ENCODE measurements around the gene PRMT3. TPM values are rescaled to one million over a fixed set of nuclear protein-coding genes. Genes with fewer than 3 reads are reported as not detected.

The PRMT3 gene
- total RNA-seq, 1 donor from 2014 or later = 20.3 TPM

DNA sequence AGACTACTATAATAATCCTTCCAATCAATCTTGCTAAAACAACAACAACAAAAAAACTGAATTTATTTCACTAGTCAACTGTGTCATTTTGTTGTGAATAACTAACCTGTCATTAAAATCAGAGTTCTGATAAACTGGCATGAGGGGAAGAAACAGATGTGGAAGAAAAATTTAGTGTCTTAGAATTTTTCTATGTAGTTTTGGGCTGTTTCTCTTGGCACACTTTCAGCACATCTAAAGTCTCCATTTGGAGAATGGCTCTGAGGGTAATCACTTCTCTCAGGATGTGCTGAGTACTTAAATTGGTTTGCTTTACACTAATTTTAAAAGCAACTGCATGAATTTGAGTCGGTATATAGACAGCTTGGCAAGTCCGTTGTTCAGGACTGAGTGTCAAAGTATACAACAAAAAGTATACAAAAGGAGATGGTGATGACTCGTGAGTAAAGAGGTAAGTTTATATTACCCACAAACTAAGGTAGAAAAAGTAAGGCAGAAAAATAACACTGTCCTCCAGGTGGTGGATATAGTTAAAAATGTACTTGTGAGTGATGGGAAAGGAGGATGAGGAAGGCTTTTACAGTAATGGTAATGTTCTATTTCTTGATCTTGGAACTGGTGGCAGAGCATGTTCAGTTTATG lies 13.8 kb upstream of the PRMT3 start:
- intact Hi-C loops (cut with micrococcal nuclease) = no loop called here

DNA sequence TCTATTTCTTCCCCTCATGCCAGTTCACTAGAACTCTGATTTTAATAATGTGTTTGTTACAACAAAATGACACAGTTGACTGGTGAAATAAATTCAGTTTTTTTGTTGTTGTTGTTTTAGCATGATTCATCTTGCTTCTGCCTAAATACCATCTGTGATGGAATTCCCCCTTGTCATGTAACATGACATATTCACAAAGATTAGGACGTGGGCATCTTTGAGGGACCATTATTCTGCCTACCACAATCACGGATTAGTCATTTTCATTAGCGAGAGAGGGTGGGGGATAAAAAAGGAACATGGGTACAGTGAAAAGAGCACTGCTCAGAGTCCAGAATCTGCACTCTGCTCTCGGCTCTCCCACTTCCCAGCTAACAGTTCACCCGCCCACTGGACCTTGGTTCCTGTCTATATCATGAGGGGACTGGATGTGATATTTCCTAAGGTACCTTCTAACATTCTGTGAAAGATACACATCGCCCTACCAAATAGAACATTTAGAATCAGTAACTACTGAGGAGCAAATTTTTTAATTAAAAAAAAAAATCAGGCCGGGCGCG lies 12.7 kb upstream of the PRMT3 start:
- intact Hi-C loops (cut with micrococcal nuclease) = no loop called here

DNA sequence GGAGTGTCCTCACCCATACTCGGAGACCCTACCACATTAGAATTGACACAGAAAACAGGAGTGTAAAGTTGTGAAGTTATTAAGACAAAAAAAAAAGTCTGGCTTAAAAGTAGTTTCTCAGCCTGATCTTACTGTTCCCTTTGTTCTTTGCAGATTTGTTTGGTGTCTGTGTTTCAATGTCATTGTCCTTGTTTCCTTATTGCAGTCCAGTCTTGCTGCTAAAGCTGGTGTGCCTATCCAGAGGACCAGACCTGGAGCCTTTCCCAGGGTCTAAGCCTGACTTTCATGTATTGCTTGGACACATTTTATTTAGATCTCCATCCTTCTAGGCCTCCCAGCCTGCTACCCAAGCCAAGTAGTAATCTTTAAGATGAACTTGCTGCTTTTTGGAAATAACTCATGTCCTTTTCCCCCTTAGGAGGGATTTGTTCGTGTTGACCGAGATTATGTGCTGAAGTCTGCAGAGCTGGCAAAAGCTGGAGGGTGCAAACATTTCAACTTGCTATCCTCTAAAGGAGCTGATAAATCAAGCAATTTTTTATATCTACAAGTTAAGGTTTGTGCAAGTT lies 11.3 kb upstream of the PRMT3 start:
- intact Hi-C loops (cut with micrococcal nuclease) = no loop called here

DNA sequence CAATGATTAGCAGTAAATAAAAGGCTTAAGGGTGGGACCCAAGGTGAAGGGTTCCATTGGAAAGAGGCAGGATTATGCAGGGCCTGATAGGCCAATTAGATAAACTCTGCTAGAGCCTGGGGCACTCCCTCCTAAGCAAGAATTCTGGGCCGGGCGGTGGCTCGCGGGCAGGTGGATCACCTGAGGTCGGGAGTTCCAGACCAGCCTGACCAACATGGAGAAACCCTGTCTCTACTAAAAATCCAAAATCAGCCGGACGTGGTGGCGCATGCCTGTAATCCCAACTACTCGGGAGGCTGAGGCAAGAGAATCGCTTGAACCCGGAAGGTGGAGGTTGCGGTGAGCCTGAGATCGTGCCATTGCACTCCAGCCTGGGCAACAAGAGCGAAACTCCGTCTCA lies 1.5 kb upstream of the PRMT3 start:
- intact Hi-C loops (cut with micrococcal nuclease) = loop anchor here (2.0 to 10.0 kb wide), 4 partner anchors 671 to 1991 kb away; partner anchors contain the start of genes E2F8, LDHA, NAV2 and ZDHHC13

DNA sequence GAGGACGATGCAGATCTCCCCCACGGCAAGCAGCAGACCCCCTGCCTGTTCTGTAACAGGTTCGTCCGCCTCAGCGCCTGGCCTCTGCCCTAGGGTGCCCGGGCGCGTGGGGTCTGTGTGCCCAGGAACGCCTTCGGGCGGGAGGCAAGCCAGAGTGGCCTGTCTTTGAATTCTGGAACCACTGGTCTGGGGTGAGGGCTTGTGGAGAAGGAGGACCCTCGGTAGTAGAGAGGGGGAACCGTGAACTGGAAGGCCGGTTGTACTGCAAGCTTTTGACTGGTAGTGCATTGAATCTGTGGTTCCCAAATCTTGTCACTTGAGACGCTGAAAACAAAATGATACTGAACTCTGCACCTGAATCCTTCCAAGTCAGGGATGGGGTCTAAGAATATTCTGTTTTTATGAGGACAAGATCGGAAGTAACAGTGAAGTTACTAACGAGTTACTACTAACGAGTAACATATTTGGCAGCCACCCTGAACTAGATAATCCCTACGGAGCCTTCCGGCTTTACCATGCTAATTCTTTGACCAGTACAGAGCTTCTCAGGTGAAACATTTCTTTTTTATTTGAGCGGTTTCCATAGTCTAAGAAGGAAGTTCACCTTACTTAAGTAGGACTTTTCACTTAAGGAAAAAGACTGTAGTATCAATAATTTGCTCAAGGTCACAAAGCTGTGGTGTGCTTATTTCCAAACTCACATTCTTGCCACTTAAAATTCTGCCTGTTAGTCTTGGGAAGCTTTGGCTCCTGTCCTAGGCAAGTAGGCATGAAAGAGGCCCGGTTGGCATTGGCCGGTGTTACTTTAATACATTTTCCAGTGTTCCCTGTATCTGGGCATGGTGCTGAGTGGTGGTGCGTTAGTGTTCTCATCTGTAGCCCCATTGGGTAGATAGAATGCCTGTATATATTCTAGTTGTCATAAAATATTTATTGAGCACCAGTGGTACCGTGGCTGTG lies 860 bp downstream of the PRMT3 start:
- intact Hi-C loops (cut with micrococcal nuclease) = loop anchor here (1.0 to 10.0 kb wide), 4 partner anchors 9 to 1994 kb away; partner anchors contain the start of genes LDHA, NAV2 and ZDHHC13

DNA sequence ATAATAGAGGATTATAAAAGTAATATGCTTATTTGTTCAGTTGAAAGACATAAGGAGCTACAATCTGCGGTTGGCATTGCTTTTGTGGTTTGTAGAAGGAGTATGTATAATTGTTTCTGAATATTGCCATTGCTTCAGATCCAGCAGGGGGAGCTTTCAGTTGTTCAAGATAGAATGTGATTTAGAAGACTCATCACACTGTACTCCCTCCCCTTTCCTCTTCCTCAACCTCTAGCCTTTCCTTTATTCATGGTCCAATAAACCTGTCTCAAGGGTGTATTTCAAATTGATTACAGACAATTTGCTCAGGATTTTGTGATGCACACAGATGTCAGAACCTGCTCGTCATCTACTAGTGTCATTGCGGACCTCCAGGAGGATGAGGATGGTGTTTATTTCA lies 9.8 kb downstream of the PRMT3 start:
- intact Hi-C loops (cut with micrococcal nuclease) = loop anchor here (1.0 kb wide), 3 partner anchors 9 to 213 kb away; no protein-coding TSS in a partner anchor

DNA sequence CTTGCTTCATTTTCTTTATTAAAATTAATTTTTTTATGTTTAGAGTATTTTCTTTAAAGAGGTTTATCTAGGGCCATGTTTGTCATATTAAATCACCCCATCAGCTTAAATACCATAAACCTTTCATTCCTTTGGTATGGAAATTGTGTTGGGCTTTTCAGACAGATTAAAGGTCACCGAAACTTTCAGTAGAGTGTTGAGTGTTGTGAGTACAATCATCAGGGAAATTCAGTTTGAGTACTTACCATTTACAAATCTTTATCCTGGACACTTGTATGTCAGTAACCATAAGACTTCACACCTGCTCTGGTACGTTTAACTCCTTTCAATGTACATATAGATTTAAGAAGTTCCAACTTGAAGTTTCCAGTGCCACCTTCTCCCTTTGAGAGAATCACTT lies 12.0 kb downstream of the PRMT3 start:
- intact Hi-C loops (cut with micrococcal nuclease) = no loop called here

DNA sequence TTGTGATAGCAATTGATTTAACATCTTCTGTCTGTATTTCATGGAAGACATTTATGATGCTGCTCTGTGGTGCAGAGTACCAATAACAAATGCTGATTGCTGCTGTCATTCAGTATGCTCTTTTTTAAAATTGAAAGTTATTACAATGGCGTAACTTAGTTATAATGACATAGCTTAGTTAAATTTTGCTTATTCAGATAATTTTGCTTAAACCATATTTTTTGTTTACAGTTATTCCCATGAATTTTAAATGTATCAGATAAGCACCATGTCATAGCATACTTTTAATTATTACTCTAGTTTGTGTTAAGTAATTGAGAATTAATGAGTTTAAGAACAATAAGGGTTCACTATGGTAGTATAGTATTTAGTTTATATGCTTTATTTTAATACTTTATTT lies 15.5 kb downstream of the PRMT3 start:
- intact Hi-C loops (cut with micrococcal nuclease) = no loop called here

DNA sequence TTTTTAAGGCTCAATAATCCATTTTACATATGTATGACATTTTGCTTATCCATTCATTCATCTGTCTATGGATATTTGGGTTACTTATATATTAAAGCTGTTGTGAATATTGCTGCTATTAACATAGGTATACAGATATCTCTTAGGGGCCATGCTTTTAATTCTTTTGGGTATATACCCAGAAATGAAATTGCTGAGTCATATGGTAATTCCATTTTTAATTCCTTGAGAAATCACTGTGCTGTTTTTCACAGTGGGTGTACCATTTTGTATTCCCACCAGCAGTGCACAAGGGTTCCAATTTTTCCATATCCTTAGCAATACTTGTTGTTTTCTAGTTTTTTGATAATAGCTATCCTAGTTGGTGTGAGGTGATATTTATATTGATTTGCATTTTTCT lies 19.0 kb downstream of the PRMT3 start:
- intact Hi-C loops (cut with micrococcal nuclease) = no loop called here

DNA sequence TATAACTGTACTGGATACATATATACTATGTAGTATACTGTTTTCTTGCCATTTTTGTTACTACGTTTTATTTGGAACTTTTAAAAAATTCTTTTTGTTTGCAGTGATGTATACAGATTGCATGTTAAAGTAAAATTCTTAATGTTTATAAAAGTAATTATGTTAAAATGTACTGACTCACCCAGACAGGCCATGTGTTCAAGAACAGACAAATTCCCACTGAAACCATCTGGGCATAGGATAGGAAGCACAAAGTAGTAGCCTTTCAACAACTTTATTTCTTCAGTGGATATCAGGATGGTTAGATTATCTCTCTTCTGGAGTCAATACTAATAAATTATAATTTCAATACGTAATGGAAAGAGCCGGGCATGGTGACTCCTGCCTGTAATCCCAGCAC lies 19.8 kb downstream of the PRMT3 start:
- intact Hi-C loops (cut with micrococcal nuclease) = no loop called here

DNA sequence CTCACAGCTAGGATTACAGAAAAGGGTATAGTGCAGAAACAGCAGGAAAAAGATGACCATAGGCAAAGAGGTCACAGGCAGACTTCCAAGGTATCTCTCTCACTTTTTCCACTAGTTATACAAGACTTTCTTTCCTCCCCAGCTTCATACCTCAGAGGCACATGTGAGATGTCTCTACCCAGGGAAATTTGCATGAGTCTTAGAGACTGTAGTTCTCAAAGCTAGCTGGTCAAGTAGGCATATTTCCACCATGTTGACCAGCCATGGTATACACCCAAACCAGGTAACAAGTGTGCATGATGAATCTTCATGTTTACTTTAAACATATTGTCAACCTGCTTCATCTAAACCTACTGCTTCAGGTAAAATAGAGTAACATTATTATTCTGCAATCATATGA lies 27.9 kb downstream of the PRMT3 start:
- intact Hi-C loops (cut with micrococcal nuclease) = no loop called here

DNA sequence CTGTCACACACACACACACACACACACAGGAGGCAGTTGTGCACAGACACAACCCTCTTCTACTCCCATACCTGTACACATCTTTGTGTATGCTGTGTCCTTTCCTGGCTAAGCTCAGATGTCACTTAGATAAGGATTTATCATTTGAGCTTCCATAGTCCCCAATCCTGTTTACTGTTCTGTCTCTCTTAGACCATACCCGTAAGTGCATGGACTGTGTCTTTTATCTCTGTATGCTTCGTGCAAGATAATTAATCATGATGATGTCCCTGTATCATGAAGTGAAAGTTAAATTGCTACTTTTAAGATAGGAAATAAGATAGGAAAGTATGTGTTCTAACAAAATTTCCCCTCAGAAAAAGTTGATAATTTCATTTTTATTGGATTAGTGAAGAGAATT lies 30.3 kb downstream of the PRMT3 start:
- intact Hi-C loops (cut with micrococcal nuclease) = no loop called here

DNA sequence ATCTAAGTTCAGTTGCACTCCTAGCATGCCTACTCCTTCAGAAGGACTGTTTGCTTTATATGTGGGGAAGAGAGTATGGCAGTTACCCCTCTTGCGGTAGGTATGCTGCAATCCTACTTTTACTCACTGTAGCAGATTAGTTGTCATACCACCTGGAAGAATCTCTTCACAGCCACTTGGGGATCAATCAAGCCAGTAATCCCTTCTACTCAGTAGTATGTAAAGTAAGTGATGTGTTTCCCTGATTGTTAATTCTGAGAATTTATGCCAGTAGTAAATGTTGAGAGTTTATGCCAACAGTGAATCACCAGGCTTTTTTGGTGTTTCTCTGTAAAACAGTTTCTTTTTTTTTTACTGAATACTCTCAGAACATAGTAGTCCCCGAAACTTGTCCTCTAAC lies 34.4 kb downstream of the PRMT3 start:
- intact Hi-C loops (cut with micrococcal nuclease) = no loop called here

DNA sequence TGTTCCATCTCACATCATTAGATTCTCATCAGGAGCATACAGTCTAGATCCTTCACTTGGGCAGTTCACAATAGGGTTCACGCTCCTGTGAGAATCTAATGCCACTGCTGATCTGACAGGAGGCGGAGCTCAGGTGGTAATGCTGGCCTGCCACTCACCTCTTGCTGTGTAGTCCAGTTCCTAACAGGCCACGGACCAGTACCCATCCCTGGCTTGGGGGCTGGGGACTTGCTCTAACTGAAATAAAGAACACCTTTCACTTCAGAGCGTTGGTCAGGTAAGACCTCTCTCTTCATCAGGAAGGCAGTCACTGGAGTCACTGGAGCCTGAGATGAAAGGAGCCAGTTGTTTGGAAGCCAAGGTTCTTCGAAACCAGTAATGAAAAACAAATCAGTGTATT lies 41.7 kb downstream of the PRMT3 start:
- intact Hi-C loops (cut with micrococcal nuclease) = no loop called here

DNA sequence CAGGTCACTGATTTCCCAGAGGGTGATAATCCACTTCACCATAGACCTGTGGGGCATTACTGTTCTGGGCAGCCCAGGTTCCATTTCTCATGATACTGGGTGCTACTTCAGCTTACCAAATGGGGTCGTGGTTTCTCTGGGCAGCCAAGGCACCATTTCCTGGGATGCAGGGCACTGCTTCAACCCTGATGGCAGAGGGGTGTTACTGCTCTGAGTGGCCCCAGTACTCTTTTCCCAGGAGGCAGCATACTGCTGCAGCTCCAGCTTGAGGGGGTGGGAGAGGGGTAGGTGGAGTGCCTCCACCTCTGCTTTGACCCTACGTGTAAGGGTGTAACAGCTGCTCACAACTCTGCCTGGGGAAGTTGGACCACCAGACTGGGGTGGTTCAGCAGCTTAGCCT lies 51.1 kb downstream of the PRMT3 start:
- intact Hi-C loops (cut with micrococcal nuclease) = no loop called here

DNA sequence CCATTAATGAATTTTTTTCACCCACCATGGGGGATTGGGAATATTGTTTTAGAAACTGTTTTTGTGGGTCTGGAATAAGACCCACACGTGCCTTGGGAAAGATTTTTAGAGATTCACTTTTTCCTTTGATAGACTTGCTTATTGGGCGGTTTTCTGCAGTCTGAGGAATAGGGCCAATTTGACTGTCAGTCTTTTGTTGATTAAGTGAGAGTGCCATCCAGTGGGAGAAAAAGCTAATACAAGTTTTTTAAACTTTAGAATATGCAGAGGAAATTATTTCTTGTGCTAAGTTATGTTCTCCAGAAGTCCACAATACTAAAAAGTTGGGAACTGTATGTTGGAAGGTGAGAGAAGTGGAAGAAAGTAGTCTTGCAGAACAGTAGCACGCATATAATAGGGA lies 56.1 kb downstream of the PRMT3 start:
- intact Hi-C loops (cut with micrococcal nuclease) = loop anchor here (1.0 kb wide), 3 partner anchors 46 to 315 kb away; partner anchors contain the start of gene PRMT3

DNA sequence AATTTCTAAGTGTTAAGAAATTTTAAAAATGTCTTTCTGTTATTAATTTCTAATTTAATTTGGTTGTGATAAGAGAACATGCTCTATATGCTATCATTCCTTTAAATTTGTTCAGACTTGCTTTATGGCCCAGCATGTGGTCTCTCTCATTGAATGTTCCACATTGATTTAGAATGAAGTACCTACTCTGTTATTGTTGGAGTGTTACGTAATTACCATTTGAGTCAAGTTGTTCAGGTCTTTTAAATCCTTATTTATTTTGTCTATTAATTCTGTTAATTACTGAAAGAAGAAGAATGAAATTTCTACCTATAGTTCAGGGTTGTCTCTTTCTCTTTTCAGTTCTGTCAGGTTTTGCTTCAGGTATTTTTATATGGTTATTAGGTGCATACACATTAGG lies 57.0 kb downstream of the PRMT3 start:
- intact Hi-C loops (cut with micrococcal nuclease) = no loop called here

DNA sequence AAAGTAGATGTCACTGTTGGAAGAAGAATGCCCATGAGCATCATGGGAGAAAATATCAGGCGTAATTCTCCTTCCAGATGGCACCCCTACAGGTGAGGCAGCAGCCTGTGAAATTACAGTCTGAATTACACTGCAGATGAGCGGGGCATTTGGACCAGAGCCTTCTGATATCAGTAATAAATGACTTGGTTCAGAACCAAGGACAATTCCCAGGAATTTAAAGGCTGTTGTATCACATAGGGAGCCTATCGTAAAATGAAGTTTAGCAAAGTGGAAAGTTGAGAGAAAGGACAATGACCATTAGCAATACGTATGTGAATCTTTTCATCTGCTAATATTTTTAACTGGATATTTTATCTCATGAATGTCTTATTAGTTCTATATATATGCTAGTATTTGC lies 61.3 kb downstream of the PRMT3 start:
- intact Hi-C loops (cut with micrococcal nuclease) = no loop called here

DNA sequence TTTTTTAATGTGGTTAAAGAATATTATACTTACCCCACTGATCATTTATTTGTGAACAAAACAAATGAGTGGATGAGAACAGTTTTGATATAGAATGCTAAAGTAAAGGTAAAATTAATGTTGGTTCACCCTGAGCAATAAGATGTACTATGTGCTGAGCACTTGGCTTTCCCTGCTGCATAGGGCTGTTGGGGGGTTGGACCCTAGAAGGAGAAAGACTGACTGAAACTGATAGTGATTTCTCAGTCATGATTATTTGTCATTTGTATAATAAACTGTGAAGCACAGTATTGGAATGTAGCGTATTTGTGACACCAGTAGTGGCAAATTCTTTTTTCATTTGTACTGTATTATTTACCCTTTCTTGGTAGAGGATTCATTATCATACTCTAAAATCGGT lies 63.3 kb downstream of the PRMT3 start:
- intact Hi-C loops (cut with micrococcal nuclease) = no loop called here

DNA sequence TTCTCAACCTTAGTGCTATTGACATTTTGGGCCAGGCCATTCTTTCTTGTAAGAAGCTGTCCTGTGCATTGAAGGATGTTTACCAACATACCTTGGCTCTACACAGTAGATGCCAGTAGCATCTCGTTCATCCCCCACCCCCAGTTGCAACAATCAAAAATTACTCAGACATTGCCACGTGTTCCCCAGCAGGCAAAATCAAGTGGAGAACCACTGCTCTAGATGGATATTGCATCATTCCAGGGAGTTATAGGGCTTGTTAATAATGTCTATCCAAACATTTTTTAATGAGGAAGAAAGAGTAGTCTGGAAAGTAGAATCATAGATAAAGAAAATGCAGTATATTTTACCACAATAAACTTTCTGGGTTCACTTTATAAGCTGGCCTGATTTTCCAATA lies 64.1 kb downstream of the PRMT3 start:
- intact Hi-C loops (cut with micrococcal nuclease) = no loop called here

DNA sequence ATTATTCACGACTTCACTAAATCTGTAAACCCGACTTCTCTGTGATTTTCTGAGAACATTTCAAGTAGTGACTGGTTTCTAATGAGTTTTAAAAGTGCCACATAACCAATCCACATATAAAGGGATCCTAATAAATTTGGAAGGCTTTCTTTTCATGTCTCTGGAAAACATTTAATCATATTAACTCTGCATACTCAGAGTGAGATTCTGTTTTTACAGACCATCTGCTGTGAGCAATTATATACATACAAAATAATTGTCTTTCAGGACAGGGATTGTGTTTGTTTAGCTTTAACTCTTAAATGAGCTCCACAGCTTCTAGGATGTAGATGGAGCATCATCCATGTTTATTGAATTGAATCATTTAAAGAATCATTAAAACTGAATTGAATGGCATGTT lies 65.1 kb downstream of the PRMT3 start:
- intact Hi-C loops (cut with micrococcal nuclease) = no loop called here
